Fibroblast of villous mesenchyme (primary cell): ENCODE measurements around the gene MYO5A. TPM values are rescaled to one million over a fixed set of nuclear protein-coding genes. Genes with fewer than 3 reads are reported as not detected.

Source experiments
- DNase-seq: peaks from one replicate; pipeline ENCODE4 v3.0.0-alpha.2; 2010; ENCODE audit warnings: low read depth
- H3K4me3 ChIP-seq: 2 replicates; pipeline ENCODE4 v1.5.1; 2011; ENCODE audit warnings: low read depth, mild to moderate bottlenecking, low read length
- total RNA-seq: library from RNA; depleted of rRNA; stranded (reverse); fragments of >200 nt; gene quantifications from 2 replicates; pipeline ENCODE4 v1.2.3, GENCODE V29; 2012
- TF ChIP-seq, protein P1 (sequence below): IDR thresholded peaks from 2 replicates; pipeline ENCODE4 v1.5.1; 2012; ENCODE audit warnings: low read depth, mild to moderate bottlenecking, low read length; ENCODE audit not compliant: insufficient read depth

Gene MYO5A
- total RNA-seq, 1 donor: 53.1 TPM

DNA sequence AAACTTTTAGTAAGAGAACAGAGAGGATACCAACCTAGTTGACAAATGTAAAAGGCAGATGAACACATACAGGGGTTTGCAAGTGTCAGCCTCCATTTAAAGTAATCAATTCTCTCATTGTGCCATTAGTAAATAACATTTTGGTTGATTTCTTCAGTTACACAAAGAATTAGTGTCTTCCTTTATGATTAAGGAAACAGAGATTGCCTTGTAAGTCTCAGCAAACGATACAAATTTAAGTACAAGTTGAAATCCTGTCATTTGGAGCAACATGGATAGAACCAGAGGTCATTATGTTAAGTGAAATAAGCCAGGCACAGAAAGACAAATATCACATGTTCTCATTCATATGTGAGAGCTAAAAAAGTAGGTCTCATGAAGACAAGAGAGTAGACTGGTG is 26.1 kb downstream of the MYO5A start:
- H3K4me3 ChIP-seq: no peak overlapping the region
- DNase-seq: no peak
- TF ChIP-seq, protein P1, sequence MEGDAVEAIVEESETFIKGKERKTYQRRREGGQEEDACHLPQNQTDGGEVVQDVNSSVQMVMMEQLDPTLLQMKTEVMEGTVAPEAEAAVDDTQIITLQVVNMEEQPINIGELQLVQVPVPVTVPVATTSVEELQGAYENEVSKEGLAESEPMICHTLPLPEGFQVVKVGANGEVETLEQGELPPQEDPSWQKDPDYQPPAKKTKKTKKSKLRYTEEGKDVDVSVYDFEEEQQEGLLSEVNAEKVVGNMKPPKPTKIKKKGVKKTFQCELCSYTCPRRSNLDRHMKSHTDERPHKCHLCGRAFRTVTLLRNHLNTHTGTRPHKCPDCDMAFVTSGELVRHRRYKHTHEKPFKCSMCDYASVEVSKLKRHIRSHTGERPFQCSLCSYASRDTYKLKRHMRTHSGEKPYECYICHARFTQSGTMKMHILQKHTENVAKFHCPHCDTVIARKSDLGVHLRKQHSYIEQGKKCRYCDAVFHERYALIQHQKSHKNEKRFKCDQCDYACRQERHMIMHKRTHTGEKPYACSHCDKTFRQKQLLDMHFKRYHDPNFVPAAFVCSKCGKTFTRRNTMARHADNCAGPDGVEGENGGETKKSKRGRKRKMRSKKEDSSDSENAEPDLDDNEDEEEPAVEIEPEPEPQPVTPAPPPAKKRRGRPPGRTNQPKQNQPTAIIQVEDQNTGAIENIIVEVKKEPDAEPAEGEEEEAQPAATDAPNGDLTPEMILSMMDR: no peak

- DNase-seq: no peak
- no peak overlapping the region for H3K4me3 ChIP-seq
- TF ChIP-seq, protein P1: no peak
These were observed 29.2 kb downstream of the MYO5A start for GRCh38 chr15:52499506-52499905.

- H3K4me3 ChIP-seq: no peak overlapping the region
- no peak for DNase-seq
- TF ChIP-seq, protein P1: no peak
These were observed 30.0 kb downstream of the MYO5A start for GRCh38 chr15:52498706-52499105.

- no peak overlapping the region for H3K4me3 ChIP-seq
- no peak for DNase-seq
- TF ChIP-seq, protein P1: no peak
These were observed 31.8 kb downstream of the MYO5A start for GRCh38 chr15:52496776-52497470.

GRCh38 chr15:52496175-52496574 is 32.5 kb downstream of the MYO5A start:
- H3K4me3 ChIP-seq: no peak overlapping the region
- no peak for DNase-seq
- TF ChIP-seq, protein P1: no peak

- no peak for DNase-seq
- TF ChIP-seq, protein P1: no peak
- H3K4me3 ChIP-seq: no peak overlapping the region
These were observed 33.6 kb downstream of the MYO5A start for GRCh38 chr15:52495125-52495524.

GRCh38 chr15:52493968-52494367 is 34.7 kb downstream of the MYO5A start:
- TF ChIP-seq, protein P1: no peak
- DNase-seq: no peak
- no peak overlapping the region for H3K4me3 ChIP-seq
